GM12872 (cell line): Measurements from ENCODE around the gene BCAS3.

Experiments used
- TF ChIP-seq, protein P1 (sequence below): IDR thresholded peaks from 3 replicates; pipeline ENCODE4 v1.5.1; 2011; ENCODE audit warnings: low read depth, mild to moderate bottlenecking, low read length, moderate library complexity; ENCODE audit not compliant: insufficient read depth

The BCAS3 gene

GRCh38 chr17:60947543-60947942 is 269.9 kb downstream of the BCAS3 start:
- TF ChIP-seq, protein P1, sequence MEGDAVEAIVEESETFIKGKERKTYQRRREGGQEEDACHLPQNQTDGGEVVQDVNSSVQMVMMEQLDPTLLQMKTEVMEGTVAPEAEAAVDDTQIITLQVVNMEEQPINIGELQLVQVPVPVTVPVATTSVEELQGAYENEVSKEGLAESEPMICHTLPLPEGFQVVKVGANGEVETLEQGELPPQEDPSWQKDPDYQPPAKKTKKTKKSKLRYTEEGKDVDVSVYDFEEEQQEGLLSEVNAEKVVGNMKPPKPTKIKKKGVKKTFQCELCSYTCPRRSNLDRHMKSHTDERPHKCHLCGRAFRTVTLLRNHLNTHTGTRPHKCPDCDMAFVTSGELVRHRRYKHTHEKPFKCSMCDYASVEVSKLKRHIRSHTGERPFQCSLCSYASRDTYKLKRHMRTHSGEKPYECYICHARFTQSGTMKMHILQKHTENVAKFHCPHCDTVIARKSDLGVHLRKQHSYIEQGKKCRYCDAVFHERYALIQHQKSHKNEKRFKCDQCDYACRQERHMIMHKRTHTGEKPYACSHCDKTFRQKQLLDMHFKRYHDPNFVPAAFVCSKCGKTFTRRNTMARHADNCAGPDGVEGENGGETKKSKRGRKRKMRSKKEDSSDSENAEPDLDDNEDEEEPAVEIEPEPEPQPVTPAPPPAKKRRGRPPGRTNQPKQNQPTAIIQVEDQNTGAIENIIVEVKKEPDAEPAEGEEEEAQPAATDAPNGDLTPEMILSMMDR: no peak

- TF ChIP-seq, protein P1: no peak
These were observed 275.1 kb downstream of the BCAS3 start for GRCh38 chr17:60952747-60953146.

GRCh38 chr17:60959011-60959410 is 281.4 kb downstream of the BCAS3 start:
- TF ChIP-seq, protein P1: no peak

- TF ChIP-seq, protein P1: no peak
These were observed 282.0 kb downstream of the BCAS3 start for GRCh38 chr17:60959696-60960095.

- TF ChIP-seq, protein P1: no peak
These were observed 282.9 kb downstream of the BCAS3 start for GRCh38 chr17:60960398-60961065.

GRCh38 chr17:60964160-60964559 is 286.5 kb downstream of the BCAS3 start:
- TF ChIP-seq, protein P1: no peak

DNA sequence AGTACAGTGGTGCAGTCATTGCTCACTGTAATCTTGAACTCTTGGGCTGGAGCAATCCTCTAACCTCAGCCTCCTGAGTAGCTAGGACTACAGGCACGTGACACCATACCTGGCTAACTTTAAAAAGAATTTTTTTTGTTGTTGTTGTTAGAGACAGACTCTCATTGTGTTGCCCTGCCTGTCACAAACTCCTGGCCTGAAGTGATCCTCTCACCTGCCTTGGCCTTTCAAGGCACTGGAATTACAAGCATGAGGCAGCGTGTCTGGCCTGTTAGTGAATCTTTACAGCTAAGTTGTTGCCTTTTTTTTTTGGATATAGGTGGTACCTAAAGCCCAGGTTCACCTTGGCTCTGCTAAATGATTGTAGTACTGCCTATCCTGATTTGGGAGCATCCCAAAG is 290.6 kb downstream of the BCAS3 start:
- TF ChIP-seq, protein P1: no peak

DNA sequence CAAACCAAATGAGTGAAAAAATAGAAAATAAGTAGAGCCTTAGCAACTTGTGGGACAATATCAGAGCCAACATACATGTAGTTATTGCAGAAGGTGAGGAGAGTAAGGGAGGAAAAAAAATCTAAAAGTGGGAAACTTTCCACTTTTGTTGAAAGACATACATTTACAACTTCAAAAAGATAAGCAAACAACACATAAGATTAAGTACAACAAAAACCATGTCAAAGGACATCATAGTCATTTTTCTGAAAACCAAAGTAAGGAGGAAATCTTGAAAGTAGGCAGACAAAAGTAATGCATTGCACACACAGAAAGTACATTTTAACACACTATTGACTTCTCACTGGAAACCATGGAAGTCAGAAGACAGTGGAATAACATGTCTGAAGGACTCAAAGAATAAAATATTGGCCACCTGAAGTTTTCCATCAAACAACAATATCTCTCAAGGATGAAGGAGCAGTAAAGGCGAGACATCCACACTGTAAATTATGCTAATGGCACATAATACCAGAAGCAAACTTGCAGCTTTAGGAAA is 291.9 kb downstream of the BCAS3 start:
- TF ChIP-seq, protein P1: no peak
